ENCODE data around the gene MLH3.
"Not testable (repeated sequence)": the region's sequence is repeated elsewhere in the genome, so short reads cannot be mapped to it uniquely, and the experiment has no call there.

DNA sequence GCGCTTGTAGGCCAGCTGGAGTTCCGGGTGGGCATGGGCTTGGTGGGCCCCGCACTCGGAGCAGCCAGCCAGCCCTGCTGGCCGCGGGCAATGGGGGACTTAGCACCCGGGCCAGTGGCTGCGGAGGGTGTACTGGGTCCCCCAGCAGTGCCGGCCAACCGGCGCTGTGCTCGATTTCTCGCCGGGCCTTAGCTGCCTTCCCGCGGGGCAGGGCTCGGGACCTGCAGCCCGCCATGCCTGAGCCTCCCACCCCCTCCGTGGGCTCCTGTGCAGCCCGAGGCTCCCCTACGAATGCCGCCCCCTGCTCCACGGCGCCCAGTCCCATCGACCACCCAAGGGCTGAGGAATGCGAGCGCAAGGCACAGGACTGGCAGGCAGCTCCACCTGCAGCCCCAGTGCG lies 57.1 kb downstream of the MLH3 start:
- TF ChIP-seq CTCF (conservative IDR thresholded peaks at IDR 0.05); EZH2 (IDR thresholded peaks at IDR 0.05; ENCODE audit: low read depth): not testable (repeated sequence)

All from PC-9 (cell line).